HCT116 (cell line): Measurements from ENCODE around the gene GARIN5B. TPM values are rescaled to one million over a fixed set of nuclear protein-coding genes. Genes with fewer than 3 reads are reported as not detected.

Experiments
- ATAC-seq: fragments of 200-7000 bp; cut with Tn5 transposase; 2 replicates; pipeline ENCODE4 v1.9.1; 2020; ENCODE audit warnings: mild to moderate bottlenecking, moderate library complexity
- BruUV-seq: library from RNA; stranded (reverse); fragments of 400-500 nt; replicated peaks from 2 replicates; lab custom pipeline; 2021; lab: Mats Ljungman, UMichigan
- CTCF ChIA-PET: fragments of 300-600 bp; sonication (Branson Sonifier 250); formaldehyde crosslinking; loops from one replicate; lab custom pipeline; 2021; ENCODE audit warnings: antibody characterized with exemption; lab: Charles Lee
- POLR2A ChIA-PET: fragments of 300-600, 350-600 bp; sonication (Branson Sonifier 250); formaldehyde crosslinking; loops from one replicate; lab custom pipeline; 2021; ENCODE audit warnings: antibody characterized with exemption; lab: Charles Lee
- RAD21 ChIA-PET, 2 experiments: fragments of 300-600 bp; sonication (Branson Sonifier 250); formaldehyde crosslinking; loops; one replicate each; lab custom pipeline; 2023; ENCODE audit warnings: low total read pairs in 2 of 2; ENCODE audit not compliant: uncharacterized antibody in 2 of 2, unreplicated experiment in 2 of 2, low non-redundant PET in 1 of 2; lab: Charles Lee
- DNase-seq: peaks from one replicate; pipeline ENCODE4 v3.0.0-alpha.2; 2010; ENCODE audit warnings: low read depth, low spot score
- H2AFZ ChIP-seq: fragments of 200-600 bp; shearing (Covaris generic), sonication (generic); 2 replicates; pipeline ENCODE4 v1.6.1; 2017; ENCODE audit warnings: low read depth, mixed run types, mixed read lengths, antibody characterized with exemption, low read length; ENCODE audit not compliant: poor library complexity, severe bottlenecking
- H3K27ac ChIP-seq: 2 replicates; pipeline ENCODE4 v1.5.1; 2012; ENCODE audit warnings: low read depth, low read length
- H3K27me3 ChIP-seq: fragments of 200-600 bp; sonication (generic); 2 replicates; pipeline ENCODE4 v1.6.1; 2016; ENCODE audit warnings: mixed run types, low read length, mixed read lengths; ENCODE audit not compliant: insufficient read depth
- H3K36me3 ChIP-seq, 2 experiments: fragments of 200-500 bp in 1 of 2; fragments of 200-600 bp in 1 of 2; sonication (Bioruptor generic) in 1 of 2; sonication (generic) in 1 of 2; 2 replicates each; pipeline versions ENCODE4 v1.5.1 to v1.6.1; 2014 to 2016; ENCODE audit warnings: low read length in 2 of 2, inconsistent platforms in 1 of 2, mixed read lengths in 1 of 2, mixed run types in 1 of 2; ENCODE audit not compliant: insufficient read depth in 2 of 2, control insufficient read depth in 1 of 2
- H3K4me1 ChIP-seq, 2 experiments: fragments of 200-600 bp in 1 of 2; sonication (generic) in 1 of 2; 2 replicates each; pipeline versions ENCODE4 v1.5.1 to v1.6.1; 2012 to 2017; ENCODE audit warnings: low read length in 2 of 2, inconsistent platforms in 1 of 2, mild to moderate bottlenecking in 1 of 2, mixed read lengths in 1 of 2, mixed run types in 1 of 2, moderate library complexity in 1 of 2; ENCODE audit not compliant: insufficient read depth in 2 of 2, control insufficient read depth in 1 of 2
- H3K4me2 ChIP-seq: fragments of 200-600 bp; sonication (generic); 2 replicates; pipeline ENCODE4 v1.6.1; 2017; ENCODE audit warnings: mixed run types, low read length, mixed read lengths
- H3K4me3 ChIP-seq, 2 experiments: fragments of 200-600 bp in 1 of 2; sonication (generic) in 1 of 2; replicated peaks in 1 of 2; 2 replicates each; pipeline ENCODE4 v1.5.1; 2011 to 2016; ENCODE audit warnings: low read length in 2 of 2, control low read depth in 1 of 2, low read depth in 1 of 2, mild to moderate bottlenecking in 1 of 2, mixed read lengths in 1 of 2, mixed run types in 1 of 2
- H3K79me2 ChIP-seq: fragments of 200-600 bp; sonication (generic); 2 replicates; pipeline ENCODE4 v1.6.1; 2017; ENCODE audit warnings: mild to moderate bottlenecking, mixed run types, low read length, moderate library complexity, mixed read lengths; ENCODE audit not compliant: insufficient read depth
- H3K9ac ChIP-seq: fragments of 200-600 bp; sonication (generic); 2 replicates; pipeline ENCODE4 v1.6.1; 2016; ENCODE audit warnings: low read length, mixed read lengths
- H3K9me2 ChIP-seq: fragments of 200-600 bp; sonication (generic), shearing (Covaris generic); 2 replicates; pipeline ENCODE4 v1.6.1; 2017; ENCODE audit warnings: mixed run types, mild to moderate bottlenecking, moderate library complexity; ENCODE audit not compliant: insufficient read depth
- H3K9me3 ChIP-seq, 2 experiments: fragments of 200-500 bp in 1 of 2; fragments of 200-600 bp in 1 of 2; sonication (Bioruptor generic) in 1 of 2; sonication (generic) in 1 of 2; 2 replicates each; pipeline ENCODE4 v1.6.1; 2014 to 2017; ENCODE audit warnings: low read length in 2 of 2, mixed read lengths in 2 of 2, inconsistent platforms in 1 of 2, low read depth in 1 of 2, mild to moderate bottlenecking in 1 of 2, mixed run types in 1 of 2, moderate library complexity in 1 of 2; ENCODE audit not compliant: control insufficient read depth in 1 of 2, insufficient read depth in 1 of 2
- H4K20me1 ChIP-seq: fragments of 200-600 bp; sonication (generic), shearing (Covaris generic); 2 replicates; pipeline ENCODE4 v1.6.1; 2017; ENCODE audit warnings: mixed run types, mild to moderate bottlenecking, moderate library complexity; ENCODE audit not compliant: insufficient read depth
- CEBPB ChIP-seq: IDR thresholded peaks from 2 replicates; pipeline ENCODE4 v1.6.1; 2012; ENCODE audit warnings: low read depth
- EGR1 ChIP-seq: IDR thresholded peaks from 2 replicates; pipeline ENCODE4 v1.6.1; 2012; ENCODE audit warnings: low read depth
- ELF1 ChIP-seq: IDR thresholded peaks from 2 replicates; pipeline ENCODE4 v1.6.1; 2012; ENCODE audit warnings: low read depth, borderline replicate concordance
- EZH2phosphoT487 ChIP-seq: fragments of 200-600 bp; IDR thresholded peaks from 2 replicates; pipeline ENCODE4 v1.6.1; 2018; ENCODE audit warnings: antibody characterized with exemption, borderline replicate concordance
- JUND ChIP-seq: IDR thresholded peaks from 2 replicates; pipeline ENCODE4 v1.6.1; 2012
- POLR2AphosphoS5 ChIP-seq: IDR thresholded peaks from 2 replicates; pipeline ENCODE4 v1.6.1; 2011; ENCODE audit warnings: mild to moderate bottlenecking, low read depth, low read length, moderate library complexity
- RAD21 ChIP-seq: IDR thresholded peaks from 2 replicates; pipeline ENCODE4 v1.6.1; 2012; ENCODE audit warnings: low read depth, mild to moderate bottlenecking
- SP1 ChIP-seq: IDR thresholded peaks from 2 replicates; pipeline ENCODE4 v1.6.1; 2012; ENCODE audit warnings: low read depth
- TCF7L2 ChIP-seq: IDR thresholded peaks from 2 replicates; pipeline ENCODE4 v1.7.0; 2011; ENCODE audit warnings: borderline replicate concordance, inconsistent platforms; ENCODE audit not compliant: insufficient read depth, insufficient read length; ENCODE audit errors: extremely low read depth
- YY1 ChIP-seq: IDR thresholded peaks from 2 replicates; pipeline ENCODE4 v1.6.1; 2011; ENCODE audit warnings: low read length, low read depth, moderate library complexity, mild to moderate bottlenecking; ENCODE audit not compliant: insufficient replicate concordance; ENCODE audit errors: extremely low read depth
- ZFX ChIP-seq: fragments of 450-650 bp; IDR thresholded peaks from 2 replicates; pipeline ENCODE4 v1.6.1; 2017
- intact Hi-C: fragments of 100-400 bp; cut with micrococcal nuclease; formaldehyde crosslinking; loops from 2 replicates; pipeline ENCODE4 v1.10.0; 2022
- total RNA-seq: library from RNA; stranded (reverse); gene quantifications from one replicate; pipeline ENCODE4 v1.2.1, GENCODE V29; 2021; ENCODE audit not compliant: unreplicated experiment
- TF ChIP-seq, protein P1 (sequence below), 3 experiments: fragments of 200-600 bp in 1 of 3; sonication (generic) in 1 of 3; IDR thresholded peaks in 2 of 3; conservative IDR thresholded peaks in 1 of 3; 2 replicates each; pipeline ENCODE4 v1.5.1; 2012 to 2017; ENCODE audit warnings: low read depth in 2 of 3, low read length in 2 of 3, antibody characterized with exemption in 1 of 3, borderline replicate concordance in 1 of 3, control low read depth in 1 of 3, mild to moderate bottlenecking in 1 of 3, mixed read lengths in 1 of 3, mixed run types in 1 of 3, moderate library complexity in 1 of 3; ENCODE audit not compliant: insufficient read depth in 1 of 3
- TF ChIP-seq, protein P2 (sequence below): IDR thresholded peaks from 2 replicates; pipeline ENCODE4 v1.6.1; 2011; ENCODE audit warnings: mild to moderate bottlenecking, low read length, moderate library complexity; ENCODE audit not compliant: insufficient replicate concordance; ENCODE audit errors: extremely low read depth
- TF ChIP-seq, protein P3 (sequence below): IDR thresholded peaks from 2 replicates; pipeline ENCODE4 v1.6.1; 2012
- TF ChIP-seq, protein P4 (sequence below): IDR thresholded peaks from 2 replicates; pipeline ENCODE4 v1.6.1; 2012

Gene GARIN5B
- total RNA-seq, 1 experiment from 2014 or later: not detected

DNA sequence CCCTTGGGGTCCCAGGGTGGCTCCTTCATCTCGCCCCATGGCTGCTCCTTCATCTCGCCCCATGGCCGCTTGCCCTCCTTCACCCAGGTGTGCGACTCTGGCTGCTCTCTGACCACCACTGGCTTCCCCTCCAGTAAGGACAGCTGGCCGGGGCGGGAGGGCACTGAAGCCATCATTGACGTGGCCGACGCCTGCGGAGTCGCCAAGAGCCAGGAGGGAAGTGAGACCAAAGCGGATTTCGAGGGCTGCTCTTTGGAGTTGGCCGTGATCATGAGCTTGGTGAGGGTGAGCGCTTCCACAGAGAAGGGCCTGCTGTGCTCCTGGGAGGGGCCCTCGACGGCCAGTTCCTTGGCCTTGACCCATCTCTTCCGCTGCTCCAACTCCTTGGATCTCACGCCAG, 4.6 kb downstream of the GARIN5B start:
- no peaks in the 10 kb centered on the region for H3K9me2 ChIP-seq
- peaks cover 2 to 12% of the 10 kb centered on the region in 2 experiments; a peak in 3 of 4 replicates for H3K4me1 ChIP-seq
- no peak for DNase-seq
- ChIA-PET POLR2A (interaction anchor here (0.7 kb wide), 1 partner anchor 655 kb away, joined by 4 read pairs; no protein-coding TSS in a partner anchor), CTCF (no interaction called here), RAD21 (interaction anchor here in 1 of 2 experiments (0.5 kb wide), 1 partner anchor 46 kb away, joined by 4 read pairs; no protein-coding TSS in a partner anchor)
- no peaks in the 10 kb centered on the region for H3K27me3 ChIP-seq
- TF ChIP-seq, protein P1, sequence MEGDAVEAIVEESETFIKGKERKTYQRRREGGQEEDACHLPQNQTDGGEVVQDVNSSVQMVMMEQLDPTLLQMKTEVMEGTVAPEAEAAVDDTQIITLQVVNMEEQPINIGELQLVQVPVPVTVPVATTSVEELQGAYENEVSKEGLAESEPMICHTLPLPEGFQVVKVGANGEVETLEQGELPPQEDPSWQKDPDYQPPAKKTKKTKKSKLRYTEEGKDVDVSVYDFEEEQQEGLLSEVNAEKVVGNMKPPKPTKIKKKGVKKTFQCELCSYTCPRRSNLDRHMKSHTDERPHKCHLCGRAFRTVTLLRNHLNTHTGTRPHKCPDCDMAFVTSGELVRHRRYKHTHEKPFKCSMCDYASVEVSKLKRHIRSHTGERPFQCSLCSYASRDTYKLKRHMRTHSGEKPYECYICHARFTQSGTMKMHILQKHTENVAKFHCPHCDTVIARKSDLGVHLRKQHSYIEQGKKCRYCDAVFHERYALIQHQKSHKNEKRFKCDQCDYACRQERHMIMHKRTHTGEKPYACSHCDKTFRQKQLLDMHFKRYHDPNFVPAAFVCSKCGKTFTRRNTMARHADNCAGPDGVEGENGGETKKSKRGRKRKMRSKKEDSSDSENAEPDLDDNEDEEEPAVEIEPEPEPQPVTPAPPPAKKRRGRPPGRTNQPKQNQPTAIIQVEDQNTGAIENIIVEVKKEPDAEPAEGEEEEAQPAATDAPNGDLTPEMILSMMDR (IDR thresholded peaks at IDR 0.05 in 2 of 3, conservative IDR thresholded peaks at IDR 0.05 in 1 of 3; ENCODE audit: borderline replicate concordance in 1 of 3, insufficient read depth in 1 of 3, low read depth in 2 of 3, low read length in 2 of 3): no peak
- TF ChIP-seq EZH2phosphoT487 (no peak), RAD21 (no peak), CEBPB (no peak), SP1 (no peak), ELF1 (no peak), ZFX (no peak), JUND (no peak), POLR2AphosphoS5 (no peak), EGR1 (no peak), YY1 (no peak), TCF7L2 (no peak)
- TF ChIP-seq, protein P2, sequence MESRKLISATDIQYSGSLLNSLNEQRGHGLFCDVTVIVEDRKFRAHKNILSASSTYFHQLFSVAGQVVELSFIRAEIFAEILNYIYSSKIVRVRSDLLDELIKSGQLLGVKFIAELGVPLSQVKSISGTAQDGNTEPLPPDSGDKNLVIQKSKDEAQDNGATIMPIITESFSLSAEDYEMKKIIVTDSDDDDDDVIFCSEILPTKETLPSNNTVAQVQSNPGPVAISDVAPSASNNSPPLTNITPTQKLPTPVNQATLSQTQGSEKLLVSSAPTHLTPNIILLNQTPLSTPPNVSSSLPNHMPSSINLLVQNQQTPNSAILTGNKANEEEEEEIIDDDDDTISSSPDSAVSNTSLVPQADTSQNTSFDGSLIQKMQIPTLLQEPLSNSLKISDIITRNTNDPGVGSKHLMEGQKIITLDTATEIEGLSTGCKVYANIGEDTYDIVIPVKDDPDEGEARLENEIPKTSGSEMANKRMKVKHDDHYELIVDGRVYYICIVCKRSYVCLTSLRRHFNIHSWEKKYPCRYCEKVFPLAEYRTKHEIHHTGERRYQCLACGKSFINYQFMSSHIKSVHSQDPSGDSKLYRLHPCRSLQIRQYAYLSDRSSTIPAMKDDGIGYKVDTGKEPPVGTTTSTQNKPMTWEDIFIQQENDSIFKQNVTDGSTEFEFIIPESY: no peak
- TF ChIP-seq, protein P3, sequence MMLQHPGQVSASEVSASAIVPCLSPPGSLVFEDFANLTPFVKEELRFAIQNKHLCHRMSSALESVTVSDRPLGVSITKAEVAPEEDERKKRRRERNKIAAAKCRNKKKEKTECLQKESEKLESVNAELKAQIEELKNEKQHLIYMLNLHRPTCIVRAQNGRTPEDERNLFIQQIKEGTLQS: no peak
- TF ChIP-seq, protein P4, sequence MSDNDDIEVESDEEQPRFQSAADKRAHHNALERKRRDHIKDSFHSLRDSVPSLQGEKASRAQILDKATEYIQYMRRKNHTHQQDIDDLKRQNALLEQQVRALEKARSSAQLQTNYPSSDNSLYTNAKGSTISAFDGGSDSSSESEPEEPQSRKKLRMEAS: no peak
- H4K20me1 ChIP-seq: no peaks in the 10 kb centered on the region
- intact Hi-C loops: no loop called here
- H3K9ac ChIP-seq: no peak overlapping the region
- no peak for ATAC-seq
- H3K4me3 ChIP-seq: no peak overlapping the region
- no peaks in the 10 kb centered on the region for H3K36me3 ChIP-seq
- BruUV-seq: no TSS peak
- H3K79me2 ChIP-seq: no peaks in the 10 kb centered on the region
- no peaks in the 10 kb centered on the region for H3K9me3 ChIP-seq
- H3K4me2 ChIP-seq: no peak overlapping the region
- H3K27ac ChIP-seq: no peak overlapping the region
- no peak overlapping the region for H2AFZ ChIP-seq
